ENCODE measurements around the gene LRP4.
A peak's percentile ranks its signal among the peaks of the same experiment; 100 is the strongest.

Gene LRP4

DNA sequence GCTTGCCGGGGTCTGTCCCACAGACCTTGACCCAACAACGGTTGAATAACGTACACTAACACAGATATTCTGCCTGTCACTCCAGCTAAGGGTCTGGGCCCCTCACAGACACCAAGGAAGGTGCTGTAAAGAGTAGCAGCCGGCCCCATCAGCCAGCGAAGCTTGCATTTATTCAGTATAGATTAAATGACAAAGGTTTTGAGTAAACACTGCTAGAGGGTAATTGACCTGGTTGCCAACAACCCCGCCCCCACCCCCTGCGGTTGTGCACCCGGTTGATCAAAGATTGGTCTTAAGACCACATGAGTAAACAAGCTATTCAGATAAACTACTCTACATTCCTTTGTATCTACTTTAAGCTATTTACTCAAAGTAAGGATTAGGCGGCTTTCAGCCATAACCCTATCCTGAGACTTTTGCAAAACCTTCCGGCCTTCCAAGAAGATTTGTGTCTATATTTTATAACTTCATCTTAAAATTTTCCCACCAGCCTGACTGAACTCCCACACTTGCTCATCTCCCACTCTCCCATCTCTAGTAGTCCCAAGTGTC, 67.4 kb downstream of the LRP4 start:
- peak; percentile 74 for DNase-seq (ENCODE audit: low read depth, low spot score)

DNA sequence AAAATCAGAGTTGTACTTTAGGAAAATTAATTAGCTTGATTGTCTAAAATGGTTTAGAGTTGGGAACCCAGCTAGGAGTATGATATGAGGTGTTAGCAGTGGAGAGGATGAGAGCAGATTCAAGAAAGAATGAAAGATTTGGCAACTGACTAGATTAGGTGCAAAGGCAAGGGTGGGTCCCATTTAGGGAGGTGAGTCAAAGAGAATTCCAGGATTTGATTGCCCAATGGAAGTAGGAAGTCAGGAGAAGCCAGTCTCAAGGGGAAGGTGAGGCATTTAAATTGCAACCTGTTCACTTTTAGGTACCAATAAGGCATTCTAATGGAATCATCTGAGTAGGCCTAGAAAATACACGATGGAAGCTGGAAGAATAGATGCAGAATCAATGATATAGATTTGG, 68.7 kb downstream of the LRP4 start:
- DNase-seq (ENCODE audit: low read depth, low spot score) = no peak

DNA sequence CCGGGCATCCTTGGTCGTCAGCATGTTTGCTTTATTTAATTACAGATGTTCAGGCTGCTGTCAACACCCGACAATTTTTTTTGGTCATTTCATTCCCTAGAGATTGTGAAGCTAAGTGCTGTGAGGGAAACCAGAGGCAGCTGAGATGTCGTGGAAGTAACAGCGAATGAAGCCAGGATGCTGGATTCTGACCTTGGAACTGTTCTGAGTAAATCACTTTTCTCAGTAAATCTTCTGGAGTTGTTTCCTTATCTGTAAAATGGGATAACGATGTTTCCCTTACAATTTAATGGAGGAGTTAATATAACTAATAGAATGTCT, 71.9 kb downstream of the LRP4 start:
- DNase-seq (ENCODE audit: low read depth, low spot score) = no peak

DNA sequence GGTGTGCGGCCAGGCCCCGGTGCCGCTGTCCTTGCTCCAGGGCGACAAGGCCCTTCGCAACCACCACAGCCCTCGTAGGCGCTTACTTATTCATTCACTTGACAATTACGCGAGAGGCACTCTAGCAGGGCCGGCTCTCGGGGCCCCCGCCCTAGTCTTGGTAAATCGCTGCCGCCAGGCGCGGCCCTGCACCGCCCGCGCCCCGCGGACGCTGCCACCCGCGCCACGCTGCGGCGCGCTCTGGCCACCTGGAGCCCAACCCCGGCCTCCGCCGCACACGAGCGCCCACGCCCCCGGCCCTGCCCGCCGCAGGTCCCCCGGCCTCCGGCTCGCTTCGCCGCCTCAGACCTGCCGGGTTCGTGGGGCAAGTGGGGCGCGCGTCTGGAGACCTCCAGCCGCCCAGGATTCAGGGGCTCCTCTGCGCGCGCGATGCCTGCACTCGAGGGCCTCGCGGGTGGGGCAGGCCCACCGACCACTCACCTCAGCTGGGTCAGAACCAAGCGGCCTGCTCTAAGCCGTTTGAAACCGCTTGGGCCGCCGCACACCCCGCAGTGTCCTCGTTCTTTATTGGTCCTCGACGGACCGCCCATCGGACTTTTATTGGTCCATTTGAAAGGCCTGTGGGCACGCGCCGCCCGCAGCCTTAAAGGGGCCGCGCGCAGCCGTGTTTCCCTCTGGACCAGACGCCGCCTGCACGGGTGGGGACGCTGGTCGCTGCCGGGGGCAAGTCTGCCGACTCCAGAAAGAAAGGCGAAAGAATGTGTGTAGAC, 72.4 kb downstream of the LRP4 start, which contains the start of gene CKAP5:
CKAP5 (minus strand) TSS at position 541 of the 770 bp plus-strand sequence. CDS start 25,049 bp downstream, outside the sequence.
- peak; percentile 96 for DNase-seq (ENCODE audit: low read depth, low spot score)

DNA sequence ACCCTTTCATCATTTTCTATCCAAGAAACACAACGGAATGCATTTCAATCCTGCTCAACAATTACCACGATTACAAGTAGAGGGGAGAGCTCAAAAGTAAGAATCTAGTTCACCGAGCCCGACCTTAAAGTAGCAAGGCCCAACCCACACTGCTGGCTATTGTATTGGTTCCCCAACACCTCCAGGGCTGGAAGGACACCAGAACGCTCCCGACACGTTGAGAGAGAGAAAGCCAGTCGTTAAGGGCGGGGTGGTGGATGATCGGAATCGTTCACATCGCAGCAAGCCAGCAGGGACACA, 73.0 kb downstream of the LRP4 start:
- peak; percentile 81 for DNase-seq (ENCODE audit: low read depth, low spot score)

DNA sequence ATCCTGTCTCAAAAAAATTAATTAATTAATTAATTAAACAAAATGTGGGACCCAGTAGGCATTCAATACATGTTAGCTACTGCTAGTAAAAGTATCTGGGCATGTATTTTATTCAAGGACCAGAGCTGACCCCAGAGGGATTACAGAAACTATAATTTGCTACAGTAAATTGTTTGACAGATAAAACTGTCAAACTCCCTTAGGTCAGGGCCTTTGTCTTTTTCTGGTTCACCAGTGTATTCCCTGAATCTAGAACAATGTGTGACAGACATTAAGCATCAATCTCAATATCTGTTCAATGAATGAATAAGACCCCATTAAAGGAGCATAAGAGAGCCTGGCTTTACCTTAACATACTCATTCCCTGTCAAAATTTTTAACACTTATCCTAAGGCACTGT, 78.2 kb downstream of the LRP4 start:
- DNase-seq (ENCODE audit: low read depth, low spot score) = no peak

DNA sequence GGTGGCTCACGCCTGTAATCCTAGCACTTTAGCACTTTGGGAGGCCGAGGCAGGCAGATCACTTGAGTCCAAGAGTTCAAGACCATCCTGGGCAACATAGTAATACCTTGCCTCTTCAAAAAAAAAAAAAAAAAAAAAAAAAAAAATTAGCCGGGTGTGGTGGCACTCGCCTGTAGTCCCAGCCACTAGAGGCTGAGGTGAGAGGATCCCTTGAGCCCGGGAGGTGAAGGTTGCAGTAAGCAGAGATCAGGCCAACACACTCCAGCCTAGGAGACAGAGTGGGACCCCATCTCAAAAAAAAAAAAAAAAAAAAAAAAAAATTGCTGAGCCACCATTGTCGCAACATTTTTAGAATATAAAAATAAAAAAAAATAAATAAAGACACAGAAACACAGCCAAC, 79.8 kb downstream of the LRP4 start:
- DNase-seq (ENCODE audit: low read depth, low spot score) = no peak

DNA sequence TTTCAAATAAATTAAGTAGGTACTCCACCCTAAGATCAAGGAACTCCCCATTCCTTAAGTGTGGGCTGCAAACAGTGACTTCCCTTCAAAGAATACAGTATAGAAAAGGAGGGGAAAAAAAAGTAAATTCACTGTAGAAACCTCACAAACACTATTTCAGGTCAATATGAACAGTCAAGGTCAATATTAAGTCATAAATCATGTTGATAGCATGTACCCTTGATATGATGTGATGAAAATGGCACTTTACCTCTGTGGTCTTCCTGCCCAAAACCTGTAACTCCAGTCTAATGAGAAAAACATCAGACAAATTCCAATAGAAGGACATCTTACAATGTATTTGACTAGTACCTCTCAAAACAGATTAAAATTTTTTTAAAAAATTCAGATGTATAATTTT, 80.5 kb downstream of the LRP4 start:
- no peak for DNase-seq (ENCODE audit: low read depth, low spot score)

DNA sequence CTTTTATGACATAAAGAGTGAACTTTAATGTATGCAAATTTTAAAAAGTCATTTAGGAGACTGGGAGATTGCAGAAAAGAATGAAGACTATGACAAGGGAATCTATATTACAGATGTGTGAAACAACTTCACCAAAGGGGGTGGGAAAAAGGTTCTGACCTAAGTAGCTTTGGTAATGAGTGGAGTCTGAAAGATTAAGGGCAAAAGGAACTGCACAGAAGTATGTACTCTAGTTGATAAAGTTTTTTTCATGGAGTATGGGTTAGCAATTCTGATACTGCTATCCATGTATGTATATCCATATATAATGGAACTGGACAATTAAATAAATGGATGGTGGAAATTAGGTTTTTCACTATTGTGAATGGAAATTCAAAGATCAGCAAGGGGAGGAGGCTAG, 81.5 kb downstream of the LRP4 start:
- no peak for DNase-seq (ENCODE audit: low read depth, low spot score)

DNA sequence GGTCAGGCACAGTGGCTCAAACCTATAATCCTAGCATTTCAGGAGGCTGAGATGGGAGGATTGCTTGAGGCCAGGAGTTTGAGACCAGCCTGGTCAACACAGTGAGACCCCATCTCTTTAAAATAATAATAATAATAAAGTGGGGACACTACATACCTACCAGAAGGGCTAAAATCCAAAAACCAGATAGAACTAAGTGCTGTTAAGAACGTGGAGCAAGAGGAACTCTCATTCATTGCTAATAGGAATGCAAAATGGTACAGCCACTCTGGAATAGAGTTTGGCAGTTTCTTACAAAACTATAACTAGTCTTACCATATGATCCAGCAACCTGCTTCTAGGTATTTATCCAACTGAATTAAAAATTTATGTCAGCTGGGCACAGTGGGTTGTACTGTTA, 81.9 kb downstream of the LRP4 start:
- DNase-seq (ENCODE audit: low read depth, low spot score) = no peak

DNA sequence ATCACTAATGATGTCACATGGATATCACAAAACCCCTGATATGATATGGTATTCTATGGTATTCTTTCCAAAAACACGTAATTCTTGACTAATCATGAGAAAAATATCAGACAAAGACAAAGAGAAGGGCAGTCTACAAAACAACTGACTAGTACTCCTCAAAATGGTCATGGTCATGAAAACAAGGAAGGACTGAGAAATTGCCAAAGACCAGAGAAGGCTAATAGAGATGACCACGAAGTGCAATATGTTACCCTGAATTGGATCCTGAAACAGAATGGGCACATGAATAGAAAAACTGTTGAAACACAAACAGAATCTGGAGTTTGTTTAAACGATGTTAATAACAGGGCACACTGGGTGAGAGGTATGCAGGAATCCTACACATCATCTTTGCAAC, 82.5 kb downstream of the LRP4 start:
- no peak for DNase-seq (ENCODE audit: low read depth, low spot score)

DNA sequence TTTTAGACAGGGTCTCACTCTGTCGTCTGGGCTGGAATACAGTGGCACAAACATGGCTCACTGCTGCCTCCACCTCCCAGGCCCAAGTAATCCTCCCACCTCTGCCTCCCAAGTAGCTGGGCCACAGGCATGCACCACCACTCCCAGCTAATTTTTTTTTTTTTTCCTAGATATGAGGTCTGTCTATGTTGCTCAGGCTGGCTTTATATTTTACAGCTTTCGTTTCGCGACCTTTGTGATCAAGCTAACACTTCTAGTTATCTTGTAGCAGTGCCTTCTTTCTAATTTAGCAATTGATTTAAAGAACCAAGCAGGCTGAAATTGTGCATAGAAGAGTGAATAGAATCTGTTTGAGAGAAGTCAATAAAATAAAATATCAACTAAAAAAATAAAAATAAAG, 83.5 kb downstream of the LRP4 start:
- DNase-seq (ENCODE audit: low read depth, low spot score) = no peak

DNA sequence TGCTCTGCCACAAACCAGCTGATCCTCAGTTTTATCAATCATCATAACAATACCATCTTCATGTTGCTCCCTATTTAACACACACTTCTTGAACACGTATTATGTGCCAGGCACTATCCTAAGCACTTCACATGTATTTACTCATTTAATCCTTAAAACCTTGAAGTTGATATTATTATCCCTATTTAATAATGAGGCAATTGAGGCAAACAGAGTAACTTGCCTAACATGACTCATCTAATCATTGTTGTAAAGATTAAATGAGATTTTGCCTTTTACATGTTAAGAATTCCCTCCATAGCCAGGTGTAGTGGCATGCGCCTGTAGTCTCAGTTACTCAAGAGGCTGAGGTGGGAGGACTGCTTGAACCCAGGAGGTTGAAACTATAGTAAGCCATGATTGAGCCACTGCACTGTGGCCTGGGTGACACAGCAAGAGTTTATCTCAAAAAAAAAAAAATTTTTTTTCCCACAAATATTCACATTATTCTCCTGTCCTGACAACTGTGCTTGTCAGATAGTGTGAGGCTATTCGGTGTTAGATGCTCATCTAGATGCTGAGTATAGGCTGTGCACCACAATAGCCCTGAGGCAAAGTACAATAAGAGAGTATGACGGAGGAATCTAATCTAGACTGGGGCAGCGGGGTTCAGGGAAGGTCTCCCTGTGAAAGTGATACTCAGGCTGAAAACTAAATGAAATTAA, 85.7 kb downstream of the LRP4 start:
- no peak for DNase-seq (ENCODE audit: low read depth, low spot score)

DNA sequence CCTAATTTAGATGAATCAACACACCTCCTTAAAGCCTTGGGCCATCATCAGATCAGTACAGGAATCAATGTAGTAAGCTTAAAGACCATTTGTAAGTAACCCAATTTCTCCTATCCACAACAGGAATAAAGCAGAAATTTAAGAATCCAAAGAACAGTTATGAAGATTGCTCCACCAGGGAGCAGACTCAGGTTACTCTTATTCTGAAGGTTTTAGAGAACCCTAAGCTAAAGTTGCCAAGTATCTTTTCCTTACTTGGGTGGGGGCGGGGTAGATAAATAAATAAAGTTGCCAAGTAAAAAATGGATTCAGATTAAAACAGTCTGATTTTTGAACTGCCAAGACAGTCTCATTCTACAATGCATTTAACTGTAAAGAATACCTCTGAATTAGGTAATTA, 90.4 kb downstream of the LRP4 start:
- no peak for DNase-seq (ENCODE audit: low read depth, low spot score)

DNA sequence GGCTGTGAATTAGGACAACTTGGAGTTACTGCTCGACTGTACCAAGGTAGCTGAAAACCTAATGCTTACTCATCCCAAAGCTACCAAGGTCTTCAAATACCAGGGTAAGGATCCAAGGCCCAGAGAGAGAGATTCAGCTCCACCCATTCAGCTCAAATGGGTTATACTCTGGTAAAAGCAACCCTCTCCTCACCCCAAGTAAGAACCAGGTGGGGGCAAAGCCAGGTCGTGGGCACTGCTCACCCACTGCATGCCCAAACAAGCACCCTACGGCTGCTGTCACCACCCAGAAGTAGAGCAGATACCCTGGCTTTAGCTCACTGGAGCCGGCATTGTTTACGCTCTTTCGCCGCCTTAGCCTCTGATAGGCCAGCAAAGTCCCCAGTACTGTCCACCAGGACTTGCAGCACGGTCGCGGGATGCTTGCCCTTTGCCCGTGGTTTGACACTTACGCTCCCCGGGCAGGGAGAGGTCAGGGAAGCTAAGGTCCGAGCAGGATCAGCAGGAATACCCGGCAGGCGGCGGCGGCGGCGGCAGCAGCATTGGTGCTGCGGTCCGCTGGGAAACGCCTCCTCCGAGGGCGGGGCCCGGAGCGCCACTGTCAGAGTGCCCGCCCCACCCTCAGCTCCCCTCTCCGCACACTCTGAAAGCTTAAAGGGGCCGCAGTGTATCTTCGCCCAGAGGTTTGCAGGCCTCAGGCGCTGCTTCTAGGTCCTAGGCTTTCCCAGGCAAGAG, 91.9 kb downstream of the LRP4 start:
- DNase-seq (ENCODE audit: low read depth, low spot score) = peak; percentile 94

DNA sequence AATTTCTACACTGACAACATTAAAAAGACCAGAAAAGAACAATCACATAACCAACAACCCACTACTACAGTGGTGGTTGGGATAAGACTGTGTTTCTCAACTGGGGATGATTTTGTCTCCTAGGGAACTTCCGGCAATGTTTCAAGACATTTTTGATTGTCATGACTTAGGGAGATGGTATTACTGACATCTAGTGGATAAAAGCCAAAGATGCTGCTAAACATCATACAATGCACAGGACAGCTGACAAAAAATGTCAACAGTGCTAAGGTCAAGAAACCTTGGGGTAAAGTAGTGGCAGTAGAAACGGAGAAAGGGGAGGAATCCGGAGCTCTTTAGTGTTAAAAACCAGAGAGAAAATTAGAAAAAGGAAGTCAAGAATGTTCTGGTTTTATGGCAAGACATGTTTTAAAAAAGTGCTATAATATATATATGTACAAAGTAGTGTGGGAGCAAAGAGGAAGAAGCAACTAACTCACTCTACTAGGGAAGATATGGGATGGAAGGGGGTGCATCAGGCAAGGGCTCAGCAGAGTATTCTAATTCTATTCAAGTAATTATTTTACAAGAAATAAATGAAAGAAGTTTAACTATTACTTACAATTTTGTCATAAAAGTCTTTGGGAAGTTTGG, 109.4 kb downstream of the LRP4 start:
- DNase-seq (ENCODE audit: low read depth, low spot score) = no peak

Measured in ELF-1 (cell line).